Duodenal mucosa (tissue), 2 donors: ENCODE data around the gene CFAP298.
"Not testable (repeated sequence)": the region's sequence is repeated elsewhere in the genome, so short reads cannot be mapped to it uniquely, and the experiment has no call there.

Experiments used
- H3K27ac ChIP-seq: one replicate; pipeline ENCODE4 v1.7.0; 2013; ENCODE audit warnings: low read depth, low read length
- H3K27me3 ChIP-seq, 2 donors: one replicate each; pipeline ENCODE4 v1.7.0; 2013; ENCODE audit warnings: low read length in 2 of 2, control low read depth in 1 of 2; ENCODE audit not compliant: insufficient read depth in 2 of 2, control insufficient read depth in 1 of 2
- H3K36me3 ChIP-seq, 2 donors: one replicate each; pipeline ENCODE4 v1.7.0; 2013; ENCODE audit warnings: low read length in 2 of 2, control low read depth in 1 of 2; ENCODE audit not compliant: insufficient read depth in 2 of 2, control insufficient read depth in 1 of 2
- H3K4me1 ChIP-seq, 2 donors: one replicate each; pipeline ENCODE4 v1.7.0; 2013; ENCODE audit warnings: low read length in 2 of 2, control low read depth in 1 of 2; ENCODE audit not compliant: insufficient read depth in 2 of 2, control insufficient read depth in 1 of 2
- H3K4me3 ChIP-seq, 2 donors: one replicate each; pipeline ENCODE4 v1.7.0; 2013; ENCODE audit warnings: low read length in 2 of 2, low read depth in 1 of 2
- H3K9ac ChIP-seq, 2 donors: one replicate each; pipeline ENCODE4 v1.7.0; 2013; ENCODE audit warnings: low read length in 2 of 2, low read depth in 1 of 2
- H3K9me3 ChIP-seq, 2 donors: one replicate each; pipeline ENCODE4 v1.7.0; 2013; ENCODE audit warnings: low read length in 2 of 2, control low read depth in 1 of 2; ENCODE audit not compliant: control insufficient read depth in 1 of 2

CFAP298 gene

GRCh38 chr21:32618218-32618617 lies 6.0 kb upstream of the CFAP298 start:
- not testable (repeated sequence) for H3K9ac ChIP-seq, H3K27ac ChIP-seq, H3K36me3 ChIP-seq, H3K4me3 ChIP-seq, H3K27me3 ChIP-seq, H3K4me1 ChIP-seq, H3K9me3 ChIP-seq

DNA sequence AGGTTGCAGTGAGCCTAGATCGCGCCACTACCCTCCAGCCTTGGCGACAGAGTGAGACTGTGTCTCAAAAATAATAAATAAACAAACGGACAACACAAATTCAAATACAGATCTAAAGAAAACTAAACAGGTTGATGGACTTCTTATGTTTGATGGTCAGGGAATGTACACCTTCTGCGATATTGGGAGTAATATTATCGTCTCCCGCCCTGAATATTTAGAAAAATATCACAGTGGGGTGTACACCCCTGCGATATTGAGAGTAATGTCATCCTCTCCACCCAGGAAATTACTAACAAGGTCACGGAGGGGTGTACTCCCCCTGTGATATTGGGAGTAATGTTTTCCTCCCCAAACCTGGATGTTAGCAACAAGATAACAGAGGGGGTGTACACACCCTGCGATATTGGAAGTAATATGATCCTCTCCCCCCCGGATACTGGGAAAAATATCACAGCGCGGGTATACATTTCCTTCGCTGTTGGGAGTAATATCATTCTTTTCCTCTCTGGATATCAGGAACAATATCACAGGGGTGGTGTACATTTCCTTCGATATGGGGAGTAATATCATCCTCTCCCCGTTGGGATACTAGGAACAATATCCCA lies 1.4 kb upstream of the CFAP298 start:
- H3K4me3 ChIP-seq = peak overlapping the region; percentile 99
- H3K4me1 ChIP-seq = peaks cover 6 to 14% of the 10 kb centered on the region in 2 donors
- no peaks in the 10 kb centered on the region for H3K9me3 ChIP-seq
- H3K9ac ChIP-seq = peak overlapping the region in 1 of 2 donors; percentile 83
- peaks cover 6 to 9% of the 10 kb centered on the region in 2 donors for H3K36me3 ChIP-seq
- H3K27ac ChIP-seq = no peak overlapping the region
- no peaks in the 10 kb centered on the region for H3K27me3 ChIP-seq

DNA sequence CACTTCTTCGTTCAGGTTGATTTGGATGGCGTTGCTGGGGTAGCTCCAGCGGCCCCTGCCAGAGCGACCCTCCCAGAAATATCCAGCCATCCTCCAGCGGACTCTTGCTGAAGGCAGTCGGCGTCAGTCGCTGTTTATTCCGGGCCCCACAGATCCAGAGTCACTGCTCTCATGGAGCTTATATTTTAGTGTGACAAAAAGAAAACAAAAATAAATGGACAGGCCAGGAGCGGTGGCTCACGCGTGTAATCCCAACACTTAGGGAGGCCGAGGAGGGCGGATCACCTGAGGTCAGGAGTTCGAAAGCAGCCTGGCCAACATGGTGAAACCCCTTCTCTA lies 791 bp upstream of the CFAP298 start:
- peak overlapping the region; percentile 93 for H3K27ac ChIP-seq
- peaks cover 6 to 14% of the 10 kb centered on the region in 2 donors for H3K4me1 ChIP-seq
- peak overlapping the region; percentile 83 to 94 for H3K9ac ChIP-seq
- no peaks in the 10 kb centered on the region for H3K9me3 ChIP-seq
- peak overlapping the region; percentile 99 for H3K4me3 ChIP-seq
- peaks cover 6 to 14% of the 10 kb centered on the region in 2 donors for H3K36me3 ChIP-seq
- H3K27me3 ChIP-seq = no peaks in the 10 kb centered on the region

GRCh38 chr21:32611471-32611997 lies 643 bp downstream of the CFAP298 start:
- H3K4me1 ChIP-seq = peaks cover 6 to 14% of the 10 kb centered on the region in 2 donors
- H3K27ac ChIP-seq = peak overlapping the region; percentile 93
- H3K9ac ChIP-seq = peak overlapping the region; percentile 83 to 94
- H3K27me3 ChIP-seq = no peaks in the 10 kb centered on the region
- H3K4me3 ChIP-seq = peak overlapping the region; percentile 99
- no peaks in the 10 kb centered on the region for H3K9me3 ChIP-seq
- peaks cover 15 to 26% of the 10 kb centered on the region in 2 donors for H3K36me3 ChIP-seq

- H3K27ac ChIP-seq, H3K9ac ChIP-seq, H3K9me3 ChIP-seq, H3K27me3 ChIP-seq: not testable (repeated sequence)
- H3K36me3 ChIP-seq = peaks cover 20 to 32% of the 10 kb centered on the region in 2 donors
- H3K4me1 ChIP-seq = peaks cover 6 to 14% of the 10 kb centered on the region in 2 donors
- peak overlapping the region in 1 of 2 donors; percentile 3 for H3K4me3 ChIP-seq
Measured at GRCh38 chr21:32610940-32611339, 1.2 kb downstream of the CFAP298 start.

DNA sequence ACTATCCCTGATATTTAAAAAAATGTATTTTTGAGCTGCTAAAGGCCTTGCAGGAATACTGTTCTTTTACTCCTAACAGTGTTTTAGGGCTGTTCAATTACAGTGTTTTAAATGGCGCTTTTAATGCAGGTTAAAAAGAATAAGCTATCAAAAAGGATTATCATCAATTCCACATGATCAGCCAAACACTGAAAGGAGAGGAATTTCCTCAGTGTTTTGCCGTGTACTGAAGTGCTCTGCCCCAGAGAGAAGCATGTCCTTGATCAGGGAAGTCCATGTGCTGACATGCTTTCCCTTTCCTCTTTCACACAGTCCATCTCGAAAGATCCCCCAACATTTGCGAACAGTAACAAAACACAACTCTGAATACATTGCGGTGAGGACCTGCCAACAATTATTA lies 3.3 kb downstream of the CFAP298 start:
- Histone ChIP-seq H3K9me3 (no peaks in the 10 kb centered on the region), H3K27me3 (no peaks in the 10 kb centered on the region), H3K36me3 (peaks cover 37 to 53% of the 10 kb centered on the region in 2 donors), H3K9ac (no peak overlapping the region), H3K27ac (no peak overlapping the region), H3K4me1 (peaks cover 6 to 14% of the 10 kb centered on the region in 2 donors), H3K4me3 (no peak overlapping the region)

- peaks cover 41 to 76% of the 10 kb centered on the region in 2 donors for H3K36me3 ChIP-seq
Measured at GRCh38 chr21:32605469-32605868, 6.7 kb downstream of the CFAP298 start.

DNA sequence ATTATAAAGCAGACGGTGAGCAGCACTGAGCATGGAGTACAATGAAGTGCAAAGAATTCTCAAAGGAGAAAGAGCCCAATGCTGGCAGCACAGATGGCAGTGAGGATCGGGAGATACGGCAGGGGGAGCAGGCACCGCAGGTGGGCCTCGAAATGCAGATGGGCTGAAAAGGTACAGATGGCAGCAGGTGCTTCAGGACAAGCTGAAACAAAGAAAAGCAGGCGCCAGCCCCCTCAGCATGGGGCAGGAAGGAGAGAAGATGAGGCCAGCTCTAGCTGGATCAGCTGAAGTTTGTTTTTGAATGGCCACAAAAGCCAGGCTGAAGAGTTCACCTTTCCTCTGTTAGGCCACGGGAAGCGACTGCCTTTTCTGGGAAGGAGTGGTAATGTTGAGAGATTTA lies 7.7 kb downstream of the CFAP298 start:
- no peak overlapping the region for H3K9ac ChIP-seq
- no peaks in the 10 kb centered on the region for H3K27me3 ChIP-seq
- H3K27ac ChIP-seq = no peak overlapping the region
- H3K4me1 ChIP-seq = no peaks in the 10 kb centered on the region
- no peaks in the 10 kb centered on the region for H3K9me3 ChIP-seq
- no peak overlapping the region for H3K4me3 ChIP-seq
- peaks cover 47 to 83% of the 10 kb centered on the region in 2 donors for H3K36me3 ChIP-seq

More at GRCh38 chr21:32605469-32605868, 6.7 kb downstream of the CFAP298 start:
- H3K9ac ChIP-seq = no peak overlapping the region
- H3K4me3 ChIP-seq = no peak overlapping the region
- no peaks in the 10 kb centered on the region for H3K27me3 ChIP-seq
- H3K4me1 ChIP-seq = peaks cover under 1 to 1% of the 10 kb centered on the region in 2 donors
- H3K27ac ChIP-seq = no peak overlapping the region
- no peaks in the 10 kb centered on the region for H3K9me3 ChIP-seq

DNA sequence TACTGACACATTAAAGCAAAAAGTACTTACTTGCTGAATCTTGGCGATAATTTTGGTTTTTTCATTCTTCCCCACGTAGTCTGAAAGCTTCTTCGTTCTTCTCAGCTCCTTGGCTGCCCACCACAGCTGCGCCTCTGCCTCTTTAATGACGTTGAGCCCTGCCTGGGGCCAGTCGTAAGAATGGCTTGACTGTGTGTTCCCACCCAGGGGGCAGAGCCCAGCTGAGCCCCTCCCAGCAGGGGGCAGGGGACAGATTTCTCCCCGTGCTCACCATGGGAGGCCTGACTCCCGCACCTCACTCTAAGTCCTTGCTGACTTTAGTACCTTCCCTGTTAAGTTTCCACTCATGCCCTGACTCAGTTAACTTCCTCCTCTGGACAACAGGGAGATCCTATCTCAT lies 9.0 kb downstream of the CFAP298 start:
- no peak overlapping the region for H3K4me3 ChIP-seq
- no peak overlapping the region for H3K9ac ChIP-seq
- H3K27me3 ChIP-seq = no peaks in the 10 kb centered on the region
- H3K9me3 ChIP-seq = no peaks in the 10 kb centered on the region
- no peaks in the 10 kb centered on the region for H3K4me1 ChIP-seq
- peaks cover 46 to 81% of the 10 kb centered on the region in 2 donors for H3K36me3 ChIP-seq
- H3K27ac ChIP-seq = no peak overlapping the region

DNA sequence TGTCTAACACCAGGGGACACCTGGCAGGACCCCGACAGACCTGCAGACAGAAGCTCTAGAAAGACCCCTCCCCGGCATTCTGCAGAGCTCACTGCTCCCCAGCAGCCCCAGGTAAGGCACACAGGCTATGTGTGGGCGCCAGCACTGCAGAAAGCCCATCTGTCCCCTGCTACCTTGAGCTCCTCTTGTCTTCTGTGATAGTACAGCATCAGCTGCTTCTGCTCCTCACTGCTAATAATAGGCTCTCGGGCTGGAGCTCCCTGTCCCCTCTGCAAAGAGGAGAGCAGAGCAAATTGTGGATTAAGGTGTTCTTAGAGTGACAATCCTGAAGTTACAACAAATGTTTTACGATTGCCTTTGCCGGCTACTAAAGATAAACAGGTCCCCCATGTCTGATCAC lies 10.1 kb downstream of the CFAP298 start:
- H3K4me1 ChIP-seq = no peaks in the 10 kb centered on the region

More for the DNA sequence above, 10.1 kb downstream of the CFAP298 start:
- Histone ChIP-seq H3K27ac (no peak overlapping the region), H3K9me3 (no peaks in the 10 kb centered on the region), H3K36me3 (peaks cover 40 to 73% of the 10 kb centered on the region in 2 donors), H3K4me3 (no peak overlapping the region), H3K27me3 (no peaks in the 10 kb centered on the region), H3K9ac (no peak overlapping the region)
